Activated CD4-positive, CD25-positive, alpha-beta regulatory T cell treated with anti-CD3 and anti-CD28 coated beads, Interleukin-2, amount 50 U/mL, for 72 hours (primary cell): Measurements from ENCODE around the gene C19orf18.
"Not testable (repeated sequence)": the region's sequence is repeated elsewhere in the genome, so short reads cannot be mapped to it uniquely, and the experiment has no call there.

Experiments used
- DNase-seq: peaks from one replicate; pipeline ENCODE4 v3.0.0; 2021

The C19orf18 gene

GRCh38 chr19:57974434-57974833 is at the start of gene C19orf18:
TSS of gene C19orf18 (minus strand) at chr19:57974534. CDS start at chr19:57974432, 102 bp downstream.
- DNase-seq = no peak

DNA sequence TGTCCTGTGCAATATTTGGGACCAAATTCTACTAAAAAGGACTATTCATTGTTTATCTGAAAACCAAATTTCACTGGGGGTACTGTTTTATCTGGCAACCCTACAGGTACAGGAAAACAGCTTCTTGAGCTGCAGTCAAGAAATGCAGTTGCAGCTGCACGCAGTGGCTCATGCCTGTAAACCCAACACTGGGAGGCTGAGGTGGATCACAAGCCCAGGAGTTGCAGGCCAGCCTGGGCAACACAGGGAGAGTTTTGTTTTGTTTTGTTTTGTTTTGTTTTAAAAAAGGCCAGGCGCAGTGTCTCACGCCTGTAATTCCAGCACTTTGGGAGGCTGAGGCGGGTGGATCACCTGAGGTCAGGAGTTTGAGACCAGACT is 47.9 kb upstream of the C19orf18 start:
- DNase-seq = no peak

DNA sequence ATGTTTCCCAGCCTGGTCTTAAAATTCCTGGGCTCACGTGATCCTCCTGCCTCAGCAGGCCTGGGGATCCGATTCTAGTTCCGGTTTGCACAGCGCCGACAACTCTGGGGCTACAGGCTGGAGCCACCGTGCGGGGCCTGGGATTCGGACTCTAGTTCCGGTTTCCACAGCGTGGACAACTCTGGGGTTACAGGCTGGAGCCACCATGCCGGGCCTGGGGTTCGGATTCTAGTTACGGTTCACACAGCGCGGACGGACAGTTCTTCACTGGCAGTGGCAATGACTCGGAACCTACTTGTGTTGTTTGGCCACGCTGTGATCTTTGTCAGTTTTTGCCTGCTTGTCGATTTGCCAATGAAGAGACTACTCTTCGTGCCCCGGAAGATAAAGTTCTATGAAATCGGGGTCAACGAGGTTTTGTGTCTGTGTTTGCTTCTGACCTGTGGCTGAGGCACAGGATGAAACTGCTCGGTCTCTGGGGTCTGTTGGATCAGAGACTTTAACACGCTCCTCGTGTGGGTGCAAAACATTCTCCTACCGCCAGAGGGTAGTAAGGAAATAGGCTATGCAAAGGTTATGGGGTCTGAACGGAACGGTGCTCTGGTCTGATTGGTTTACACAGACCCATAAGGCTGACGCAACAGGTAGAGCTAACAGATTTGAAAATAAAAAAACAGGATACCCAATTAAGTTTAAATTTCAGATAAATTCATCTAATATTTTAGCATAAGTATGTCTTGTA is 47.4 kb upstream of the C19orf18 start:
- no peak for DNase-seq

DNA sequence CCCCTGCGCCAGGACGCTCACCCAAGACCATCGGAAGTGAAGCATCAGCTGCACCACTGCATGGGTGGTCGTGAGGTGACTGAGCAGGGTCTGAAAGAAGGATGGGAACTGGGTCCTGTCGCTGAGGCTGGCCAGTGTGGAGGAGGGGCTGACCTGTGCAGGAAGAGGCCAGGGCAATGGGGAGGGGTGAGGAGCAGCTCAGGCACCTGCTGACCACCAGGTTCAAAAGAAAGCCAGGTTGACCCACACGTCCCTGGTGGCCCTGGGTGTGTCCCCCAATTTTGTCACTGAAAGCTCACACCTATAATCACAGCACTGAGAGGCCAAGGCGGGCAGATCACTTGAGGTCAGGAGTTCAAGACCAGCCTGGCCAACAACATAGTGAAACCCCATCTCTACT is 45.8 kb upstream of the C19orf18 start:
- no peak for DNase-seq

- no peak for DNase-seq
Measured at GRCh38 chr19:58014141-58014540, 39.8 kb upstream of the C19orf18 start.

- DNase-seq = no peak
Measured at GRCh38 chr19:58010507-58010906, 36.2 kb upstream of the C19orf18 start.

GRCh38 chr19:58009666-58010301 is 35.5 kb upstream of the C19orf18 start:
- peak; percentile 51 for DNase-seq

- no peak for DNase-seq
Measured at GRCh38 chr19:58009301-58009665, 34.9 kb upstream of the C19orf18 start.

DNA sequence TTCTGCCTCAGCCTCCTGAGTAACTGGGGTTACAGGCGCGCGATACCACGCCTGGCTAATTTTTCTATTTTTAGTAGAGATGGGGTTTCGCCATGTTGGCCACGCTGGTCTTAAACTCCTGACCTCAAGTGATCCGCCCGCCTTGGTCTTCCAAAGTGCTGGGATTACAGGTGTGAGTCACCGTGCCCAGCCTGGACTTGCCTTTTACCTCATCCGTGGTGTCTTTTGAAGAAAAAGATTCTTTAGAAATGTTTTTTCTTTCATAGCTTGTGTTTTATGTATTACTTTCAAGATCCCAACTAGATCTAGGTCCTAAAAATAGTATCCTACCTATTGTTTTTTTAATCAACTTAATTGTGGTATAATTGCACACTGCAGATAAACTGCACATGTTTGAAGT is 34.5 kb upstream of the C19orf18 start:
- not testable (repeated sequence) for DNase-seq

DNA sequence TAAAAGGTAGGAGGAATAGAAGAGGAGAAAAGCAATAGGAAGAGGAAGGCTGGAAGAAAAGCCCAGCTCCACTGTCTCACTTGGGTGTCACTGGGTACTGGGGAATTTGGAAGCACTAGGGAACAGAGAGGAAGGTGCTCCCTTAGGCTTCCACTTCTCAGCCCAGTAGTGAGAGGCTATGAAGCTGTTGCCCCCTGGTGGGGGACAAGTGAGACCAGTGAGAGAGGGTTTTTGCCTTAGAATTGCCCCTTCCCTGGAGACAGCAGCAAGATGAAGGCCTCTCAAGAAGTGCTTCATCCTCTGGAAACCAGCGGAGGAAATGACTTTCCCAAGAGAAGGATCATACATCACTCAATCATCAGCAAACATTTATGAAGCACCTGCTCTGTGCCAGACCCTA is 33.0 kb upstream of the C19orf18 start:
- no peak for DNase-seq

- no peak for DNase-seq
Measured at GRCh38 chr19:58003174-58003828, 29.0 kb upstream of the C19orf18 start.

- DNase-seq = peak; percentile 85
Measured at GRCh38 chr19:58002384-58003173, 28.2 kb upstream of the C19orf18 start, which contains the start of gene ZNF606. TSS of gene ZNF606 (minus strand) at chr19:58002820. CDS start at chr19:58001319, 1,501 bp downstream.

- peak; percentile 32 for DNase-seq
Measured at GRCh38 chr19:58001895-58002369, 27.6 kb upstream of the C19orf18 start.

- no peak for DNase-seq
Measured at GRCh38 chr19:58000677-58001076, 26.3 kb upstream of the C19orf18 start.

DNA sequence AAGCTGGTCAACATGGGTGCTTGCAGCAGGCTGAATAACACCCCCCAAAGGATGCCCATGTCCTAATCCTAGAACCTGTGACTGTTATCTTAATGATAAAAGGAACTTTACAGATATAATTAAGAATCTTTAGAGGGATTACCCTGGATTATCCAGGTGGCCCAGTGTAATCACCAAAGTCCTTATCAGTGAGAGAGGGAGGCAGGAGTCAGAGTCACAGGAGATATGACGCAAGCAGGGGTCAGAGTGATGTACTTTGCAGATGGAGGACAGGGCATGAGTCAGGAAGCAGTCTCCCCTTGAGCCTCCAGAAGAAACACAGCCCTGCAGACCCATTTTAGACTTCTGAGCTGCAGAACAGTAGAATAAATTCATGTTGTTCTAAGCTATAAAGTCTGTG is 18.5 kb upstream of the C19orf18 start:
- no peak for DNase-seq

GRCh38 chr19:57978586-57979289 is 4.4 kb upstream of the C19orf18 start:
- no peak for DNase-seq

- no peak for DNase-seq
Measured at GRCh38 chr19:57964761-57965160, 9.6 kb downstream of the C19orf18 start.

GRCh38 chr19:57961785-57962184 is 12.5 kb downstream of the C19orf18 start:
- DNase-seq = no peak

DNA sequence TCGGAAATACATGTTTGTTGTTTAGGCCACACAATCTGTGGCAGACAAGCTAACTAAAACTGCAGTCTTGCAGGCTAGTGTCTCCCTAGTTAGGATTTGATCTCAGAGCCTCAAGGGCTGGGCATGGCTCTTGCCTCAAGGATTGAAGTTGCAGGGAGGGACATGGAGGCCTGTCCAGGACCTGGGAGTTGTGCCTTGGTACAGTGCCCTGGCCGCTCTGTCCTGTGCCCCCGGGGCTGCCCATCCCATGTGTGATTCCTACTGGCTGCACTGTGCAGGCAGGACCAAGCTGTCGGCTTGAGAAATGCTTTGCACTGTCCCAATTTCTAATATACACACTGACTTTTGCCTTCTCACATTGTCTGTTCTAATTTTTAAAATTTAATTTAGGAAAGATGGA is 19.3 kb downstream of the C19orf18 start:
- DNase-seq = no peak

DNA sequence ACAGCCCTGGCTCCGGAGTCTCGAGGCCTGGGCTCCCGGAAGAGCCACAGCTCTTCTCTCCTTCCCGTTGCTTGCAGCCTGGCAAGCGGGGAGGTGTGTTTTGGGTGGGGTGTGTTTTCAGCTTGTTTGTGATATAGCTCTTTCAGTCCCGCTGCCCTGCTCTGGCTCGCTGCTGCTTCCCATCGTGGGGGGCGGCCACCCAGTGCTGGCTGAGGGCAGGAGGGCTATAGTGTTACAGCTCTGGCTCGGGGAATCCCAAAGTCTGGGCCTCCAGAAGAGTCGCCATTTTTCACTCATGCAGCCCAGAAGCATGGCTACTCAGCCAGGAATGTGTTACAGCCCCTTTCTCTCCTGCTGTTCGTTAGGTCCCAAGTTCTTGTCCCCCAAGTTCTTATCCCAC is 24.6 kb downstream of the C19orf18 start:
- DNase-seq = no peak

- DNase-seq = no peak
Measured at GRCh38 chr19:57949296-57949695, 25.0 kb downstream of the C19orf18 start.

DNA sequence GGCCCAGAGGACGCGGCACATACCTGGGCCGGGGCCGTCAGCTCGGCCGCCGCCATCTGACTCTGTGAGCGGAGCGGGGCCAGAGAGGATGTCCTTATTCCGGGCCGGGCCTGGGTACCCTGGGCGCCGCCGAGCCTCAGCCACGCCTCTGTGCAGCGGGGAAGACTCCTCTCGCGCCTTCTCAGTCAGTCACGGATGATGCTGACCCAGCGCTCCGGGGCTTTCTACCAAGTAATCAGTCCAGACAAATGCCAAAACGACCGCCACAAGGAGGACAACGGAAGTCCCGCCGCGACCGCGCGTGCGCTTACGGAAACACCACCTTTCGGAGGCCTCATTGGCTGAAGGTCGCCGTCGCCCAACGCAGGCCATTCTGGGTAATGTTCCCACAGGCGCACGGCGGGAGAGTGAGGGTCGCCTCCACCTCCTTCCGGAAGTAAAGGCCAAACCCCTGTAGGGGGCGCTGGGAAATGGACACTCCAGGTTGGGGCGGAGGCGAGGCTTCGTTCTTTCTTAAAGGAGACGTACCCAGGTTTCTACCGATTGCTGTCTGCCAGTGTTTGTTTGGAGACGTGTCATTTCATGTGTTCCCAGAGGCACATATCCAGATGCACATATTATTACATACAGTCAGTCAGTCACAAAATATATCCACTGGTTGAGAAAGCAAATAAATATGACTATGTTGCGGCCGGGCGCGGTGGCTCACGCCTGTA is 26.8 kb downstream of the C19orf18 start, which contains the start of gene ZNF256:
TSS of gene ZNF256 (minus strand) at position 288 of the 716 bp plus-strand sequence. CDS start at position 56, 232 bp downstream.
- peak; percentile 84 for DNase-seq
